Thyroid gland (tissue), 4 donors: ENCODE measurements around the gene KCTD6.

Experiments
- POLR2A ChIP-seq, 2 donors: fragments of 450-650 bp; IDR thresholded peaks; one replicate each; pipeline ENCODE4 v1.6.1; 2017; ENCODE audit warnings: antibody characterized with exemption in 2 of 2, mild to moderate bottlenecking in 2 of 2, moderate library complexity in 1 of 2
- TF ChIP-seq, protein P1 (sequence below), 6 experiments: fragments of 200-600 bp in 3 of 6; fragments of 450-650 bp in 3 of 6; sonication (generic) in 3 of 6; IDR thresholded peaks; one replicate each; pipeline ENCODE4 v1.5.1; 2016 to 2019; ENCODE audit warnings: antibody characterized with exemption in 6 of 6, mild to moderate bottlenecking in 2 of 6, inconsistent platforms in 1 of 6, moderate library complexity in 1 of 6

DNA sequence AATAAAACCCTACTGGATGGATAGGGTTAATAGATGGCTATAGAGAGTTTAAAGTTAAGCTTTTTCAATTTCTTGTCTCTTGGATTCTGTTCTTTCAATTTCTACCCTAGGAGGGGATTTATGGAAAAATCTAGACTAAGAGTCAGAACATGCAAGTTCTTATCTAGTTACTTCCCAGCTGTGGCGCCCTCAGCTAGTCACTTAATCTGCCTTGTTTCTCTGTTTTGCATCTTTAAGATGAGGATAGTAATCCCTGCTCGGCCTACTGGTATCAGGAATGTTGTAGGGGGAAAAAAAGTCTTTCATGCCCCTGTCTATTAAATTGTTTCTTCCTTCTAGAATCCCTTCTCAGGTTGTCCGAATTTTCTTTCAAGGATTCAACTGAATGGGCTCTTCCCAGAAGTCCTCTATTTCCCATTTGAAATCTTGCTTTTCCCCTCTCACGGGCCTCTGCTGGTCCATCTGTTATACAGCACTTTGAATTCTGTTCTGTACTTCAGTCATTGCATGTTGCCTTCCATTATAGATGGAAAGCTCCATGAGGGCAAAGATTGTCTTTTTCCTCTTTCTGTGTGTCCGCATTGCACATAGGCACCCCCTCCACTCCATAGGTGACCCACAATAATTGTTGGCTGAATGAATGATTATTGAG is 4.4 kb downstream of the KCTD6 start:
- TF ChIP-seq, protein P1, sequence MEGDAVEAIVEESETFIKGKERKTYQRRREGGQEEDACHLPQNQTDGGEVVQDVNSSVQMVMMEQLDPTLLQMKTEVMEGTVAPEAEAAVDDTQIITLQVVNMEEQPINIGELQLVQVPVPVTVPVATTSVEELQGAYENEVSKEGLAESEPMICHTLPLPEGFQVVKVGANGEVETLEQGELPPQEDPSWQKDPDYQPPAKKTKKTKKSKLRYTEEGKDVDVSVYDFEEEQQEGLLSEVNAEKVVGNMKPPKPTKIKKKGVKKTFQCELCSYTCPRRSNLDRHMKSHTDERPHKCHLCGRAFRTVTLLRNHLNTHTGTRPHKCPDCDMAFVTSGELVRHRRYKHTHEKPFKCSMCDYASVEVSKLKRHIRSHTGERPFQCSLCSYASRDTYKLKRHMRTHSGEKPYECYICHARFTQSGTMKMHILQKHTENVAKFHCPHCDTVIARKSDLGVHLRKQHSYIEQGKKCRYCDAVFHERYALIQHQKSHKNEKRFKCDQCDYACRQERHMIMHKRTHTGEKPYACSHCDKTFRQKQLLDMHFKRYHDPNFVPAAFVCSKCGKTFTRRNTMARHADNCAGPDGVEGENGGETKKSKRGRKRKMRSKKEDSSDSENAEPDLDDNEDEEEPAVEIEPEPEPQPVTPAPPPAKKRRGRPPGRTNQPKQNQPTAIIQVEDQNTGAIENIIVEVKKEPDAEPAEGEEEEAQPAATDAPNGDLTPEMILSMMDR (IDR thresholded peaks at IDR 0.05) = no peak
- no peak for TF ChIP-seq POLR2A (IDR thresholded peaks at IDR 0.05)
